Neutrophil (primary cell): ENCODE results near the gene MARCHF3.

Source experiments
- H3K27ac ChIP-seq: fragments of 200-600 bp; sonication (generic); 2 replicates; pipeline ENCODE4 v1.5.1; 2016; ENCODE audit warnings: mild to moderate bottlenecking, moderate library complexity
- H3K27me3 ChIP-seq: fragments of 200-600 bp; sonication (generic); 2 replicates; pipeline ENCODE4 v1.6.0; 2016; ENCODE audit warnings: mild to moderate bottlenecking
- H3K36me3 ChIP-seq: fragments of 200-600 bp; sonication (generic); 2 replicates; pipeline ENCODE4 v1.5.1; 2017
- H3K4me1 ChIP-seq, 2 experiments: fragments of 200-600 bp in 1 of 2; sonication (generic) in 1 of 2; 1 replicate in 1 of 2; 2 replicates in 1 of 2; pipeline versions ENCODE4 v1.5.1 to v1.6.1; 2013 to 2016; ENCODE audit warnings: low read depth in 1 of 2, low read length in 1 of 2, mild to moderate bottlenecking in 1 of 2, moderate library complexity in 1 of 2; ENCODE audit not compliant: control insufficient read depth in 1 of 2, insufficient read depth in 1 of 2
- H3K4me3 ChIP-seq, 2 experiments: fragments of 200-600 bp in 1 of 2; sonication (generic) in 1 of 2; 1 replicate in 1 of 2; 2 replicates in 1 of 2; pipeline ENCODE4 v1.5.1; 2013 to 2016; ENCODE audit warnings: low read depth in 1 of 2, low read length in 1 of 2, mild to moderate bottlenecking in 1 of 2, moderate library complexity in 1 of 2
- H3K9me3 ChIP-seq: fragments of 200-600 bp; sonication (generic); 2 replicates; pipeline ENCODE4 v1.5.1; 2016
- TF ChIP-seq, protein P1 (sequence below): fragments of 200-600 bp; sonication (generic); IDR thresholded peaks from 2 replicates; pipeline ENCODE4 v1.5.1; 2016; ENCODE audit warnings: antibody characterized with exemption

MARCHF3 gene

DNA sequence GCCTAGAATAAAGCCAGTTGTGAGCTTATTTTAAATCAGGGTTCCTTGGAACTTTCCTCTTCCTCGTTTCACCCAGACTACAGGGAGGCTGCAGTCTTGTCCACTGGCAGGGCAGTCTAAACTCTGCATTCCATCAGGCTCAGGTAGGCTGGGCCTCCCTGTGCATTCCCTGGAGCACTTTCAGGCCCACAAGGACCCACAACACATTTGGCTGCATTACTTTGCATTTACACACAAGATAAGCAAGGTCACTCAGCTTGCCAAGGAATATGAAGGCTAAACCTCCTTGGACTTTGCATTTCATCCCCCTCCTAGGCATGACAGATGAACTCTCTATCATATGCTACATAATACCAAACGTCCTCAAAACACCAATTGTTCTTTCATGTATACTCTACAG, 104.2 kb downstream of the MARCHF3 start:
- no peaks in the 10 kb centered on the region for H3K9me3 ChIP-seq
- TF ChIP-seq, protein P1, sequence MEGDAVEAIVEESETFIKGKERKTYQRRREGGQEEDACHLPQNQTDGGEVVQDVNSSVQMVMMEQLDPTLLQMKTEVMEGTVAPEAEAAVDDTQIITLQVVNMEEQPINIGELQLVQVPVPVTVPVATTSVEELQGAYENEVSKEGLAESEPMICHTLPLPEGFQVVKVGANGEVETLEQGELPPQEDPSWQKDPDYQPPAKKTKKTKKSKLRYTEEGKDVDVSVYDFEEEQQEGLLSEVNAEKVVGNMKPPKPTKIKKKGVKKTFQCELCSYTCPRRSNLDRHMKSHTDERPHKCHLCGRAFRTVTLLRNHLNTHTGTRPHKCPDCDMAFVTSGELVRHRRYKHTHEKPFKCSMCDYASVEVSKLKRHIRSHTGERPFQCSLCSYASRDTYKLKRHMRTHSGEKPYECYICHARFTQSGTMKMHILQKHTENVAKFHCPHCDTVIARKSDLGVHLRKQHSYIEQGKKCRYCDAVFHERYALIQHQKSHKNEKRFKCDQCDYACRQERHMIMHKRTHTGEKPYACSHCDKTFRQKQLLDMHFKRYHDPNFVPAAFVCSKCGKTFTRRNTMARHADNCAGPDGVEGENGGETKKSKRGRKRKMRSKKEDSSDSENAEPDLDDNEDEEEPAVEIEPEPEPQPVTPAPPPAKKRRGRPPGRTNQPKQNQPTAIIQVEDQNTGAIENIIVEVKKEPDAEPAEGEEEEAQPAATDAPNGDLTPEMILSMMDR, result no peak
- H3K27me3 ChIP-seq, result no peaks in the 10 kb centered on the region
- H3K4me3 ChIP-seq, result no peak overlapping the region
- H3K4me1 ChIP-seq, result no peaks in the 10 kb centered on the region
- H3K36me3 ChIP-seq, result no peaks in the 10 kb centered on the region
- H3K27ac ChIP-seq, result no peak overlapping the region

DNA sequence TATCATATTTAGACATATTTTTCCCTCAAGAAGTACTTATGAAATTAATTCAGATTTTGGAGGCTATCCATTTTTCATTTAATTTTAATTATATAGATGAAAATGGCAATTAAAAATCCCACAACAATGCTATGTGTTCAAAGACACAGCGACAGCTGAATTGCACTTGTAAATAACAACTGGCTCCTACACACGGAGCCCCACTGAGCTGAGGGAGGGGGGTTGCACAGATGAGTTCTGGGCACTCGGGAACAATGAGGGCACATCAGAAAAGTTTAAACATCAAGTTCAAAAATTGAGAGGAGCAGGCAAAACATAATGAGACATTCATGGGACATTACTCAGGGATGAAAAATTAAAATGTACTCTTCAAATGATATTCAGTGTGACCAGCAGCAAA, 104.9 kb downstream of the MARCHF3 start:
- no peak overlapping the region for H3K4me3 ChIP-seq

DNA sequence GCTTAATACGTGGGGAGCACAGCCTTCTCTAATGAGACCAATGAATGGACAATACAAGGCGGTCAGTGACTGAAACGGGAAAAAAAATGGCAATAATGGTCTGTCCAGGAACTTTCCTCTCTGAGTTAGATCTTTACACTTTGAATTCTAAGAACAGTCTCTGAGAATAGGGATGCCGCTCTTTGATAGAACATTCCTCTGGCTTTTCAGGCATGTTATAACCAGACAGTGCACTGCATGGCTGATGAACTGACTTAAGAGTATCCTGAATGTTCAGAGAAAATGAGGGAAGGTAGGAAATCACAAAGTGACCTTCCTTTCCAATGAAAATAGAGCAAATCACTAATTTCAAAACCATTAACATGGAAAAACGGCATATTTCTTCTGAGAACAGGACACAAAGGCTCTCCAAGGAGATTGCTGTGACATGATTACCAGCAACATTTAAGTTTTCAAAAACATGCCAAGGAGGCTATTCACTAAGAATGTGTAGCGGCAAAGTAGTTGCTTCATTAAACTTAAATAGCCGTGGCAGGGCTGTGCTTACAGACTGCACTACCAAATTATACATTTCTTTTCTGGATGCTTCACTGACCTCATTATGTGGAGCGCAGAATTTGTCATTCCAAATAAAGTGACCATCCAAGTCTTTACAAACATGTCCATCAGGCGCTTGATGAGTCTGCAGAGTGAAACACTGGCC, 105.9 kb downstream of the MARCHF3 start:
- Histone ChIP-seq H3K4me1 (no peaks in the 10 kb centered on the region), H3K9me3 (no peaks in the 10 kb centered on the region), H3K27me3 (no peaks in the 10 kb centered on the region), H3K27ac (no peak overlapping the region), H3K4me3 (no peak overlapping the region), H3K36me3 (no peaks in the 10 kb centered on the region)
- TF ChIP-seq, protein P1, result no peak

More for the DNA sequence above, 104.9 kb downstream of the MARCHF3 start:
- TF ChIP-seq, protein P1, result no peak
- Histone ChIP-seq H3K36me3 (no peaks in the 10 kb centered on the region), H3K27ac (no peak overlapping the region), H3K4me1 (no peaks in the 10 kb centered on the region), H3K27me3 (no peaks in the 10 kb centered on the region), H3K9me3 (no peaks in the 10 kb centered on the region)

DNA sequence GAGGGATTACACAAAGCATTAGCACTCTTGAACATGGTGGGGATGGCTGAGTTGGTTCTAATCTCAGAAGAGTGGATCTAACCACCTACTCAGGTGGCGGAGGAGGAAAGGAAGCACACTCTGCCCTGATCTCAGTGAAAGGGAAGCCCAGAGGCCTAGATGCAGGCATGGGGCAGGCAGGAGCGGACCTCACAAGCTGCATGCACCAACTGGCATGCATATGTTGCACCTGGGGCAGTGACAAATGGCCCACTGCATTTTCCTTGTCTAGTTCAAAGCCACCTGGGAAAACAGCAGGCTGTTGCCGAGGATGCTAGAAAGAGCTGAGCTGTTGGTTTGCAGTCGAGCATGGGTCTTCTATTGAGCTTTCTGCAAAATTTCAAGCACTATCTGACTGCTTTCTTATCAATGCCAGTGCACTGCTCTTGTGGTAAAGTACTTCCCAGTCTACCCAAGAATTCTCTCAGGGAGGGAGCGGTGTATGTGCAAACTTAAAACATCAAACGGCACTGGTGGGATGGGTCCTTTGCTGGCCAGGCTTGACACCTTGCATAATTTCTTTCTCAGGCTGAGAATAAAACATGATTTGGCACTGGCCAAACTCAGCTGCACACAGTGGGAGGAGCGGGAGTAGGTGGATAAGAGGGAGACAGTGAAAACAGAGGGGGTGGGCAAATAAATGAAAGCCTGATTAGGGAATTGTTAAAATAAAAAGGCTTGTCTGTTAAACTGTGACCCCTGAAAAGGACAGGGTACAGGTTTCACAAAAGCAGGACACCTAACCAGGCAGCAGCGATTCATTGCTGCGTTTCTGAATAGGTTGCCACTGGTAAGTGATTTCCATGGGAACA, 108.9 kb downstream of the MARCHF3 start:
- no peak overlapping the region for H3K4me3 ChIP-seq
- no peaks in the 10 kb centered on the region for H3K36me3 ChIP-seq
- H3K27me3 ChIP-seq, result no peaks in the 10 kb centered on the region
- H3K27ac ChIP-seq, result no peak overlapping the region
- no peaks in the 10 kb centered on the region for H3K9me3 ChIP-seq
- TF ChIP-seq, protein P1, result no peak
- peaks cover 0 to 4% of the 10 kb centered on the region in 2 experiments for H3K4me1 ChIP-seq

DNA sequence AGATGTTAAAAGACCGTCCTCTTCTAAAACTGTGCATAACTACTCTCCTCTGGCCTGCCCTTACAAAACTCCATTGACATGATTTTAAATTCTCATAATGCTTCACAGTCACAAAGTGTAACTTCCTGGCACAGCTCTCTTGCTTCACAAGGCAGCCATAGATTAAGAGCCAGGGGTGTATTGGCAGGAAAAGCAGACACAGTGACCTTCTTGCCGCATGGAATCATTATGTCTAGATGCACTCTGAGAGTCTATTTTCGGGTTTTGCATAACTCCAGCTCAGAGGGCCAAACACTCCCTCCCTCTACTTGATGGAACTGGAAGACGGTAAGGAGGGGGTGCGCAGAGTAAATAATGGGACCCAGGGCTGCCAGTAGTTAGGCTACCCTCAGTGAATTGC, 110.1 kb downstream of the MARCHF3 start:
- no peaks in the 10 kb centered on the region for H3K36me3 ChIP-seq
- no peak overlapping the region for H3K27ac ChIP-seq
- no peaks in the 10 kb centered on the region for H3K27me3 ChIP-seq
- no peaks in the 10 kb centered on the region for H3K9me3 ChIP-seq
- H3K4me3 ChIP-seq, result no peak overlapping the region
- TF ChIP-seq, protein P1, result no peak
- H3K4me1 ChIP-seq, result peaks cover 0 to 4% of the 10 kb centered on the region in 2 experiments
